Tibial nerve (tissue), 4 donors: ENCODE measurements around the gene PARD6B. TPM values are rescaled to one million over a fixed set of nuclear protein-coding genes. Genes with fewer than 3 reads are reported as not detected.

Experiments used
- DNase-seq, 2 donors: peaks; one replicate each; pipeline ENCODE4 v3.0.0-alpha.2; 2019; ENCODE audit warnings: low spot score in 2 of 2
- H3K27ac ChIP-seq, 4 donors: fragments of 200-600 bp; sonication (generic) in 3 of 4; one replicate each; pipeline ENCODE4 v1.5.1; 2017 to 2019; ENCODE audit warnings: mild to moderate bottlenecking in 1 of 4
- H3K27me3 ChIP-seq, 2 donors: fragments of 200-600 bp; sonication (generic) in 1 of 2; one replicate each; pipeline versions ENCODE4 v1.5.1 to v1.6.0; 2017 to 2019
- H3K36me3 ChIP-seq, 3 donors: fragments of 200-600 bp; sonication (generic); one replicate each; pipeline ENCODE4 v1.5.1; 2018 to 2019
- H3K4me1 ChIP-seq, 4 donors: fragments of 200-600 bp; sonication (generic) in 3 of 4; one replicate each; pipeline ENCODE4 v1.5.1; 2017 to 2019
- H3K4me3 ChIP-seq, 4 donors: fragments of 200-600 bp; sonication (generic) in 3 of 4; one replicate each; pipeline ENCODE4 v1.5.1; 2017 to 2019; ENCODE audit warnings: mild to moderate bottlenecking in 1 of 4, moderate library complexity in 1 of 4
- H3K9me3 ChIP-seq, 4 donors: fragments of 200-600 bp; sonication (generic) in 3 of 4; one replicate each; pipeline ENCODE4 v1.5.1; 2017 to 2019
- EP300 ChIP-seq, 2 donors: sonication (generic); formaldehyde crosslinking; IDR thresholded peaks; one replicate each; pipeline ENCODE4 v1.6.1; 2017; ENCODE audit warnings: antibody characterized with exemption in 2 of 2, mild to moderate bottlenecking in 1 of 2
- POLR2A ChIP-seq, 2 donors: fragments of 450-650 bp; IDR thresholded peaks; one replicate each; pipeline ENCODE4 v1.6.1; 2017; ENCODE audit warnings: antibody characterized with exemption in 2 of 2, mild to moderate bottlenecking in 2 of 2, moderate library complexity in 2 of 2
- WGBS, 2 donors: methylation state at CpG; one replicate each; pipeline ENCODE4 v1.1.5; 2018; 5-methylcytosine and 5-hydroxymethylcytosine counted together
- total RNA-seq, 4 donors: library from RNA; depleted of rRNA; stranded (reverse); fragments of >200 nt; gene quantifications; one replicate each; pipeline ENCODE4 v1.1.0, GENCODE V29; 2016
- TF ChIP-seq, protein P1 (sequence below), 5 experiments: fragments of 200-600 bp in 3 of 5; fragments of 450-650 bp in 2 of 5; sonication (generic) in 3 of 5; IDR thresholded peaks; one replicate each; pipeline ENCODE4 v1.5.1; 2016 to 2019; ENCODE audit warnings: antibody characterized with exemption in 5 of 5, mild to moderate bottlenecking in 3 of 5, moderate library complexity in 2 of 5

Gene PARD6B, protein sequence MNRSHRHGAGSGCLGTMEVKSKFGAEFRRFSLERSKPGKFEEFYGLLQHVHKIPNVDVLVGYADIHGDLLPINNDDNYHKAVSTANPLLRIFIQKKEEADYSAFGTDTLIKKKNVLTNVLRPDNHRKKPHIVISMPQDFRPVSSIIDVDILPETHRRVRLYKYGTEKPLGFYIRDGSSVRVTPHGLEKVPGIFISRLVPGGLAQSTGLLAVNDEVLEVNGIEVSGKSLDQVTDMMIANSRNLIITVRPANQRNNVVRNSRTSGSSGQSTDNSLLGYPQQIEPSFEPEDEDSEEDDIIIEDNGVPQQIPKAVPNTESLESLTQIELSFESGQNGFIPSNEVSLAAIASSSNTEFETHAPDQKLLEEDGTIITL
- 1 to 10 TPM; 2.4 to 3.8 (median 3.5) TPM for total RNA-seq

DNA sequence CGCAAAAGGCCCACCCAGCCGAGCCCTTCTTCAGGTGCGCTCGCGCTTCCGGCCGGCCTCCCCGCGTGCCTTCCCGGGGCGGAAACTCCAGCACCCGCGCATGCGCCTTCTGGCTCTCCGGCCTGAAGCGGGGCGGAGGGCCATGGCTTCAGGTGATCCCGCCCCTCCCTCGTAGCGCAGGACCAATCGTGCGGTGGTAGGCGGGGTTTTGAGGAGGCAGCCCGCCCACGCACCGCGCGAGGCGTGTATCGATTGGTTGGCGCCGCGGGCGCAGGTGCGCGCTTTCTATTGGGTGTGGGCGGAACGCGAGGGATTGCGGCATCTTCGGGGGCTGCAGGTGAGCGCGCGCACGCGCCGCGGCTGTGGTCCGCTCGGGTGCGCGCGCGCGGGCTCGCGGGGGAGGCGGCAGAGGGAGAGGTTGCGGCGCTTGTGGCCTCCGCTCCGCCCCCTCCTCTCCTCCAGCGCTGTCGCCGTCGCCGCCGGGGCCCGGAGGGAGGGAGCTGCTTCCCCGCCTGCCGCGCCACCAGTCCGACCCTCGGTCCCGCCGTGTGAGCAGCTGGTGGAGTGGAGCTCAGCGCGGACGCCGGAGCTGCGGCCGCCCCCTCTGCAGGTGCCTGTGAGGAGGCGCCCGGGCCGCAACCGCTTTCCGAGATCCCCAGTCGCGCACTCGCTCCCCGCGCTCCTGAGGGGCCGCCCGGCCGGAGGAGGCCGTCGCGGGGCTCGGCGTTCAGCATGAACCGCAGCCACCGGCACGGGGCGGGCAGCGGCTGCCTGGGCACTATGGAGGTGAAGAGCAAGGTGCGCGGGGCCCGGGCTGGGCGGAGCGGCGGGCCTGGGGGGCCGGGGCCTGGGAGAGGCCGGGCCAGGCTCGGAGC lies at the start of gene PARD6B:
Gene PARD6B, plus strand, starts transcription at position 526 of the 875 bp plus-strand sequence. Its CDS starts 207 bp downstream, at position 733.
- Histone ChIP-seq H3K36me3 (peaks cover 0 to 3% (median 0%) of the 10 kb centered on the region in 3 donors), H3K27ac (peak within 1 kb of the TSS; percentile 75 to 93 (median 84)), H3K27me3 (peaks cover 0 to 2% of the 10 kb centered on the region in 2 donors), H3K9me3 (no peaks in the 10 kb centered on the region), H3K4me1 (peaks cover 0 to 33% (median 12%) of the 10 kb centered on the region in 4 donors), H3K4me3 (peak within 1 kb of the TSS; percentile 74 to 94 (median 78))
- WGBS, 2 donors, result 0 to 1% methylated on average over 40 to 84 of the region's 114 CpGs
- DNase-seq, result peak; percentile 91 to 92
- peak in 1 of 2 donors; percentile 71 for TF ChIP-seq POLR2A (IDR thresholded peaks at IDR 0.05)
- TF ChIP-seq, protein P1, sequence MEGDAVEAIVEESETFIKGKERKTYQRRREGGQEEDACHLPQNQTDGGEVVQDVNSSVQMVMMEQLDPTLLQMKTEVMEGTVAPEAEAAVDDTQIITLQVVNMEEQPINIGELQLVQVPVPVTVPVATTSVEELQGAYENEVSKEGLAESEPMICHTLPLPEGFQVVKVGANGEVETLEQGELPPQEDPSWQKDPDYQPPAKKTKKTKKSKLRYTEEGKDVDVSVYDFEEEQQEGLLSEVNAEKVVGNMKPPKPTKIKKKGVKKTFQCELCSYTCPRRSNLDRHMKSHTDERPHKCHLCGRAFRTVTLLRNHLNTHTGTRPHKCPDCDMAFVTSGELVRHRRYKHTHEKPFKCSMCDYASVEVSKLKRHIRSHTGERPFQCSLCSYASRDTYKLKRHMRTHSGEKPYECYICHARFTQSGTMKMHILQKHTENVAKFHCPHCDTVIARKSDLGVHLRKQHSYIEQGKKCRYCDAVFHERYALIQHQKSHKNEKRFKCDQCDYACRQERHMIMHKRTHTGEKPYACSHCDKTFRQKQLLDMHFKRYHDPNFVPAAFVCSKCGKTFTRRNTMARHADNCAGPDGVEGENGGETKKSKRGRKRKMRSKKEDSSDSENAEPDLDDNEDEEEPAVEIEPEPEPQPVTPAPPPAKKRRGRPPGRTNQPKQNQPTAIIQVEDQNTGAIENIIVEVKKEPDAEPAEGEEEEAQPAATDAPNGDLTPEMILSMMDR (IDR thresholded peaks at IDR 0.05), result peak in 2 of 5 experiments; percentile 5 to 14
- peak; percentile 42 to 87 for TF ChIP-seq EP300 (IDR thresholded peaks at IDR 0.05)

DNA sequence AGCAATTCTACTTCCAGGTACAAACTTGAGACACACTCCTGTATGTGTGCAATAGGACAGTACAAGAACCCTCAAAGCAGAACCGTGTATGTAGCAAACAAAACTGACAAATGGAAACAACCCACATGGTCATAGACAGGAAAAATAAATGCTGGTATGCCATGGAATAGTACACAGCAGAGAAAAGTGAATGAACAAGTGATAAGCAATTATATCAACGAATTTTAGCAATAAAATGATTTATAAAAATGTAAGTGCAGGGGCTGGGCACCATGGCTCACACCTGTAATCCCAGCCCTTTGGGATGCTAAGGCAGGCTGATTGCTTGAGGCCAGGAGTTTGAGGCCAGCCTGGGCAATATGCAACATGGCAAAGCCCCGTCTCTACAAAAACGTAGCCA lies 49.3 kb upstream of the PARD6B start:
- Histone ChIP-seq H3K27ac (no peak overlapping the region), H3K4me1 (peaks cover 0 to 13% (median 0%) of the 10 kb centered on the region in 4 donors), H3K4me3 (no peak overlapping the region), H3K27me3 (no peaks in the 10 kb centered on the region), H3K36me3 (no peaks in the 10 kb centered on the region), H3K9me3 (no peaks in the 10 kb centered on the region)
- TF ChIP-seq POLR2A (IDR thresholded peaks at IDR 0.05) (no peak), EP300 (IDR thresholded peaks at IDR 0.05) (no peak)
- TF ChIP-seq, protein P1 (IDR thresholded peaks at IDR 0.05), result no peak
- WGBS, 2 donors, result 83 to 86% methylated on average over 4 of the region's 4 CpGs
- DNase-seq, result no peak

DNA sequence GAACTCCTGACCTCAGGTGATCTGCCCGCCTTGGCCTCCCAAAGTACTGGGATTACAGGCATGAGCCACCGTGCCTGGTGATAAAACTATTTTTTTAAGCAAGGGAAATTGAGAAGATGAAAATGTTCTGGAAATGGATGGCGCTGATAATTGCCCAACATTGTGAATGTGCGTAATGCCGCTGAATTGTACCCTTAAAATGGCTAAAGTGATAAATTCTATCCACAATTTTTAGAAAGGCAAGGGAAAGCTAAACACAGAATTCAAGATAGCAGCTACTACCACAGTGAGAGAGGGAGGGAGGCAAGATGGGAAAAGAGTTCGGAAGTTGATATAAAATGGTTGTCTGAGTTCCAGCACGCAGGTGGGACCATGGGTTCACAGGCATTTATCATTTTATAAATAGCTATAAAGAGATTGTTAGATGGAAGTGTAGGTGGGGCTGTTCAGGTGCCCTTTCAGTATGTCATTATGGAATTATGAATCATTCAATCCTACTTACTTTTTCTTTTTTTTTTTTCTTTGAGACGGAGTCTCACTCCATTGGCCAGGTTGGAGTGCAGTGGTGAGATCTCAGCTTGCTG lies 48.3 kb upstream of the PARD6B start:
- DNase-seq, result no peak

DNA sequence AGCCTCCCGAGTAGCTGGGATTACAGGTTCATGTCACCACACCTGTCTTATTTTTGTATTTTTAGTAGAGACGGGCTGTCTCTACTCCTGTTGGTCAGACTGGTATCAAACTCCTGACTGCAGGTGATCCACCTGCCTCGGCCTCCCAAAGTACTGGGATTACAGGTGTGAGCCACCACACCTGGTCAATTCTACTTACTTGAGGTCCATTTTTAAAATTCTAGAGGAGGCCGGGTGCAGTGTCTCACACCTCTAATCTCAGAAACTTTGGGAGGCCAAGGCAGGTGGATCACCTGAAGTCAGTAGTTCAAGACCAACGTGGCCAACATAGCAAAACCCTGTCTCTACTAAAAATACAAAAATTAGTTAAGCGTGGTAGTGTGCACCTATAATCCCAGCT lies 47.8 kb upstream of the PARD6B start:
- peaks cover 0 to 6% (median 0%) of the 10 kb centered on the region in 4 donors for H3K4me1 ChIP-seq
- no peaks in the 10 kb centered on the region for H3K9me3 ChIP-seq
- peaks cover 0 to 2% of the 10 kb centered on the region in 2 donors for H3K27me3 ChIP-seq
- 95 to 96% methylated on average over 6 of the region's 6 CpGs for WGBS, 2 donors
- H3K27ac ChIP-seq, result no peak overlapping the region
- no peaks in the 10 kb centered on the region for H3K36me3 ChIP-seq
- TF ChIP-seq, protein P1 (IDR thresholded peaks at IDR 0.05), result no peak
- no peak for TF ChIP-seq EP300 (IDR thresholded peaks at IDR 0.05)
- no peak for TF ChIP-seq POLR2A (IDR thresholded peaks at IDR 0.05)
- DNase-seq, result no peak
- no peak overlapping the region for H3K4me3 ChIP-seq

More for the DNA sequence above, 48.3 kb upstream of the PARD6B start:
- Histone ChIP-seq H3K27me3 (no peaks in the 10 kb centered on the region), H3K36me3 (no peaks in the 10 kb centered on the region), H3K4me1 (peaks cover 0 to 11% (median 0%) of the 10 kb centered on the region in 4 donors), H3K9me3 (no peaks in the 10 kb centered on the region), H3K4me3 (no peak overlapping the region), H3K27ac (no peak overlapping the region)
- TF ChIP-seq, protein P1 (IDR thresholded peaks at IDR 0.05), result no peak
- TF ChIP-seq POLR2A (IDR thresholded peaks at IDR 0.05), result no peak
- no peak for TF ChIP-seq EP300 (IDR thresholded peaks at IDR 0.05)
- WGBS, 2 donors, result 90 to 91% methylated on average over 8 of the region's 8 CpGs
